ENCODE measurements around the gene FAM174A. TPM values are rescaled to one million over a fixed set of nuclear protein-coding genes. Genes with fewer than 3 reads are reported as not detected.

FAM174A gene
- 17.8 and 26.4 TPM in 2 replicates for total RNA-seq

DNA sequence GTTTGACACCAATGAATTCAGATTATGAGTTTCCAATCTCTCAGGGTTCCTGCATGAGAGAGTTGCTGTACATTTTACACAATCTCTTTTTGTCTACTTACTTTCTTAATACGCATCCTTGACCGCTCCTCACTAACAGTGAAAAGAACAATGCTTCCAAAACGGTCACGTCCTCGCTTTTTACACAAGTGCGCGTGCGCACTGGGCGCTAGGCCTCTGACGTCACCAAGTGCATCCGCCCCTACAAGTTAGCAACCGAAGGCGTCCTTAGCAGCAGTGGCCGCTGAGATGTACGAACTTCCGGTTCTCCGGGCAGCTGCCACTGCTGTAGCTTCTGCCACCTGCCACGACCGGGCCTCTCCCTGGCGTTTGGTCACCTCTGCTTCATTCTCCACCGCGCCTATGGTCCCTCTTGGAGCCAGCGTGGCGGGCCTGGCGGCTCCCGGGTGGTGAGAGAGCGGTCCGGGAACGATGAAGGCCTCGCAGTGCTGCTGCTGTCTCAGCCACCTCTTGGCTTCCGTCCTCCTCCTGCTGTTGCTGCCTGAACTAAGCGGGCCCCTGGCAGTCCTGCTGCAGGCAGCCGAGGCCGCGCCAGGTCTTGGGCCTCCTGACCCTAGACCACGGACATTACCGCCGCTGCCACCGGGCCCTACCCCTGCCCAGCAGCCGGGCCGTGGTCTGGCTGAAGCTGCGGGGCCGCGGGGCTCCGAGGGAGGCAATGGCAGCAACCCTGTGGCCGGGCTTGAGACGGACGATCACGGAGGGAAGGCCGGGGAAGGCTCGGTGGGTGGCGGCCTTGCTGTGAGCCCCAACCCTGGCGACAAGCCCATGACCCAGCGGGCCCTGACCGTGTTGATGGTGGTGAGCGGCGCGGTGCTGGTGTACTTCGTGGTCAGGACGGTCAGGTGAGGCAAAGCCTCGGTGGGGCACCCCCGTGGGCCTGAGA, at the start of gene FAM174A:
TSS of gene FAM174A (plus strand) at position 315 of the 946 bp plus-strand sequence. CDS start at position 472, 157 bp downstream.

